Upper lobe of left lung (tissue), 6 donors: ENCODE data around the gene ESYT2. TPM values are rescaled to one million over a fixed set of nuclear protein-coding genes. Genes with fewer than 3 reads are reported as not detected.

Source experiments
- ATAC-seq, 2 donors: fragments of 200-7000 bp; cut with Tn5 transposase; one replicate each; pipeline ENCODE4 v1.9.1; 2022; ENCODE audit warnings: mild to moderate bottlenecking in 2 of 2, moderate library complexity in 2 of 2; ENCODE audit not compliant: low FRiP score in 2 of 2
- DNase-seq, 2 donors: peaks; one replicate each; pipeline ENCODE4 v3.0.0-alpha.2; 2019 to 2020
- H3K27ac ChIP-seq, 4 donors: fragments of 200-600 bp; sonication (generic); one replicate each; pipeline ENCODE4 v1.5.1; 2016 to 2019
- H3K27me3 ChIP-seq, 4 donors: fragments of 200-600 bp; sonication (generic); one replicate each; pipeline ENCODE4 v1.5.1; 2017 to 2019
- H3K36me3 ChIP-seq, 4 donors: fragments of 200-600 bp; sonication (generic); one replicate each; pipeline ENCODE4 v1.5.1; 2016 to 2019
- H3K4me1 ChIP-seq, 4 donors: fragments of 200-600 bp; sonication (generic); one replicate each; pipeline ENCODE4 v1.5.1; 2018 to 2019
- H3K4me3 ChIP-seq, 4 donors: fragments of 200-600 bp; sonication (generic); one replicate each; pipeline ENCODE4 v1.5.1; 2017 to 2019; ENCODE audit warnings: mild to moderate bottlenecking in 2 of 4, moderate library complexity in 1 of 4
- H3K9me3 ChIP-seq, 4 donors: fragments of 200-600 bp; sonication (generic); one replicate each; pipeline ENCODE4 v1.5.1; 2018 to 2019
- CTCF ChIP-seq, 6 experiments: fragments of 450-650 bp in 4 of 6; fragments of 200-600 bp in 2 of 6; sonication (generic) in 2 of 6; IDR thresholded peaks; one replicate each; pipeline ENCODE4 v1.5.1; 2016 to 2019; ENCODE audit warnings: antibody characterized with exemption in 6 of 6
- EP300 ChIP-seq, 4 donors: sonication (generic); formaldehyde crosslinking; IDR thresholded peaks; one replicate each; pipeline ENCODE4 v1.5.1; 2017; ENCODE audit warnings: antibody characterized with exemption in 4 of 4, control low read depth in 2 of 4
- POLR2A ChIP-seq, 4 donors: fragments of 450-650 bp; IDR thresholded peaks; one replicate each; pipeline ENCODE4 v1.5.1; 2016 to 2017; ENCODE audit warnings: antibody characterized with exemption in 4 of 4, mild to moderate bottlenecking in 2 of 4
- POLR2AphosphoS5 ChIP-seq, 2 donors: sonication (generic); formaldehyde crosslinking; IDR thresholded peaks; one replicate each; pipeline ENCODE4 v1.5.1; 2017; ENCODE audit warnings: antibody characterized with exemption in 2 of 2
- WGBS, 2 donors: methylation state at CpG; one replicate each; pipeline ENCODE4 v1.1.5; 2017 to 2018; 5-methylcytosine and 5-hydroxymethylcytosine counted together
- total RNA-seq, 6 donors: library from RNA; depleted of rRNA in 4 of 6; stranded (reverse); fragments of >200 nt in 4 of 6; gene quantifications; one replicate each; pipeline versions ENCODE4 v1.1.0 to v1.2.1, GENCODE V29; 2016 to 2021
- donor health status: DM: no; HTN: no; CAD: no; lungs with moderate emphysema.
- donor health status: DM: no; HTN: yes; CAD: no; lungs with severe emphysema.

The ESYT2 gene
- total RNA-seq, 6 donors from 2014 or later = 60.7 to 115 (median 74.7) TPM

GRCh38 chr7:158687406-158687805 lies 141.9 kb downstream of the ESYT2 start:
- DNase-seq (no peak), ATAC-seq (no peak)
- Histone ChIP-seq H3K4me1 (no peaks in the 10 kb centered on the region), H3K27me3 (no peaks in the 10 kb centered on the region), H3K27ac (no peak overlapping the region), H3K9me3 (no peaks in the 10 kb centered on the region), H3K4me3 (no peak overlapping the region), H3K36me3 (peaks cover 0 to 26% (median 15%) of the 10 kb centered on the region in 4 donors)
- TF ChIP-seq CTCF (IDR thresholded peaks at IDR 0.05) (no peak), EP300 (IDR thresholded peaks at IDR 0.05) (no peak), POLR2A (IDR thresholded peaks at IDR 0.05) (no peak), POLR2AphosphoS5 (IDR thresholded peaks at IDR 0.05) (no peak)
- 92 to 98% methylated on average over 7 of the region's 7 CpGs for WGBS, 2 donors

- Histone ChIP-seq H3K9me3 (no peaks in the 10 kb centered on the region), H3K4me1 (no peaks in the 10 kb centered on the region), H3K27me3 (no peaks in the 10 kb centered on the region), H3K4me3 (no peak overlapping the region), H3K36me3 (peaks cover 0 to 28% (median 15%) of the 10 kb centered on the region in 4 donors), H3K27ac (no peak overlapping the region)
- ATAC-seq (no peak), DNase-seq (no peak)
- WGBS, 2 donors = 91 to 93% methylated on average over 4 of the region's 4 CpGs
- no peak for TF ChIP-seq POLR2A (IDR thresholded peaks at IDR 0.05)
- no peak for TF ChIP-seq EP300 (IDR thresholded peaks at IDR 0.05)
- TF ChIP-seq CTCF (IDR thresholded peaks at IDR 0.05) = no peak
- TF ChIP-seq POLR2AphosphoS5 (IDR thresholded peaks at IDR 0.05) = no peak
These were observed 143.6 kb downstream of the ESYT2 start for GRCh38 chr7:158685693-158686092.

GRCh38 chr7:158684329-158684728 lies 145.0 kb downstream of the ESYT2 start:
- no peak for DNase-seq
- H3K9me3 ChIP-seq = no peaks in the 10 kb centered on the region
- H3K4me1 ChIP-seq = no peaks in the 10 kb centered on the region
- H3K4me3 ChIP-seq = no peak overlapping the region
- peaks cover 0 to 39% (median 15%) of the 10 kb centered on the region in 4 donors for H3K36me3 ChIP-seq
- H3K27ac ChIP-seq = no peak overlapping the region
- TF ChIP-seq EP300 (IDR thresholded peaks at IDR 0.05) (no peak), POLR2A (IDR thresholded peaks at IDR 0.05) (no peak), POLR2AphosphoS5 (IDR thresholded peaks at IDR 0.05) (no peak), CTCF (IDR thresholded peaks at IDR 0.05) (no peak)
- 100% methylated on average over 1 of the region's 1 CpG for WGBS, 2 donors
- no peaks in the 10 kb centered on the region for H3K27me3 ChIP-seq
- no peak for ATAC-seq

GRCh38 chr7:158683541-158683940 lies 145.8 kb downstream of the ESYT2 start:
- no peaks in the 10 kb centered on the region for H3K4me1 ChIP-seq
- no peak overlapping the region for H3K4me3 ChIP-seq
- peaks cover 0 to 42% (median 13%) of the 10 kb centered on the region in 4 donors for H3K36me3 ChIP-seq
- TF ChIP-seq EP300 (IDR thresholded peaks at IDR 0.05) (no peak), CTCF (IDR thresholded peaks at IDR 0.05) (no peak), POLR2A (IDR thresholded peaks at IDR 0.05) (no peak), POLR2AphosphoS5 (IDR thresholded peaks at IDR 0.05) (no peak)
- H3K27me3 ChIP-seq = no peaks in the 10 kb centered on the region
- H3K27ac ChIP-seq = no peak overlapping the region
- DNase-seq = no peak
- no peaks in the 10 kb centered on the region for H3K9me3 ChIP-seq
- 95 to 96% methylated on average over 2 of the region's 2 CpGs for WGBS, 2 donors
- no peak for ATAC-seq

- H3K9me3 ChIP-seq = no peaks in the 10 kb centered on the region
- H3K27ac ChIP-seq = no peak overlapping the region
- H3K27me3 ChIP-seq = no peaks in the 10 kb centered on the region
- ATAC-seq (no peak), DNase-seq (no peak)
- TF ChIP-seq EP300 (IDR thresholded peaks at IDR 0.05) = no peak
- TF ChIP-seq POLR2AphosphoS5 (IDR thresholded peaks at IDR 0.05) = no peak
- no peak for TF ChIP-seq CTCF (IDR thresholded peaks at IDR 0.05)
- TF ChIP-seq POLR2A (IDR thresholded peaks at IDR 0.05) = no peak
- peaks cover 0 to 33% (median 12%) of the 10 kb centered on the region in 4 donors for H3K36me3 ChIP-seq
- H3K4me3 ChIP-seq = no peak overlapping the region
- no peaks in the 10 kb centered on the region for H3K4me1 ChIP-seq
These were observed 146.9 kb downstream of the ESYT2 start for GRCh38 chr7:158682456-158682855.
